Cortex of kidney (tissue), 1 donor: ENCODE data around the gene TAF3.

ENCODE experiments used
- DNase-seq: peaks from one replicate; lab custom pipeline; 2025; lab: John Stamatoyannopoulos, UW

TAF3 gene

GRCh38 chr10:8034466-8035005 lies 216.2 kb downstream of the TAF3 start:
- DNase-seq, result no peak

- no peak for DNase-seq
Observed at GRCh38 chr10:8035006-8035640, 216.8 kb downstream of the TAF3 start.

DNA sequence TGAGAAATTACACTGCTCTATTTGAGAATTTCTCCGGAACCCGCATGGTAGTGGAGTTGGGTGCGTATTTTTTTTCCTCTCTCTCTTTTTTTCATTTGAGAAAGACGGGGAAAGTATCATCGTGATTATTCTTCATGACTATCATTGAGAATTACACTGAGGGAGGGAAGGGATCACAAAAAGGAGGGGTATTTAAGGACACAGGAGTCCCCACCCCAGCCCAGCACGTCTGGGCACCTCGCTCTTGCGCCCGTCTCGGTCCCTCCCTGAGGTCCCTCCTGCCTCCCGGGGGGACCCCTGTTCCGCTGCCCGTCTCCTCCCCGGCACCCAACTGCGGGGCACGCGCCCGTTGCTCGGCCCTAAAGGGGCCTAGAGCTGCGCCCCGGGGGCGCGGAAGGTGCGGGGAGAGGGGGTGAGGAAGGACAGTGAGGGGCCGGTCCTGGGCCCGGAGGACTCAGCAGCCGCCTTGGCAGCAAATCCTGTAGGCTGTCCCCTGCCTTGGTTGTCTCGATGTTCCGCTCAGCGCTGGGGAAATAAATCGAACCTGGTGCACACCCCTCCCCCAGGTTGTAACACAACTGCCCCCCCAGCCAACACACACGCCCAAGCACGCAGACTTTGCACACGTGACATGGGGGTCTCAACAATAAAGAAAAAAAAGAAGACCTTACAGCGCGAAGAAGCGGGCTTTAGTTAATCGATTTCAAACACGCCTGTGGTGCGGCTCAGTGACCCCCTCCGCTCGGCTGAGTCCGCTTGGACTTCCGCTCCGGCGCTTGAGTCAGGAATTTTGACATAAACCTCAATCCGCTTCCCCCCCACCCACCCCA lies 217.6 kb downstream of the TAF3 start:
- no peak for DNase-seq

- DNase-seq, result no peak
Observed at GRCh38 chr10:8036506-8037198, 218.3 kb downstream of the TAF3 start.

DNA sequence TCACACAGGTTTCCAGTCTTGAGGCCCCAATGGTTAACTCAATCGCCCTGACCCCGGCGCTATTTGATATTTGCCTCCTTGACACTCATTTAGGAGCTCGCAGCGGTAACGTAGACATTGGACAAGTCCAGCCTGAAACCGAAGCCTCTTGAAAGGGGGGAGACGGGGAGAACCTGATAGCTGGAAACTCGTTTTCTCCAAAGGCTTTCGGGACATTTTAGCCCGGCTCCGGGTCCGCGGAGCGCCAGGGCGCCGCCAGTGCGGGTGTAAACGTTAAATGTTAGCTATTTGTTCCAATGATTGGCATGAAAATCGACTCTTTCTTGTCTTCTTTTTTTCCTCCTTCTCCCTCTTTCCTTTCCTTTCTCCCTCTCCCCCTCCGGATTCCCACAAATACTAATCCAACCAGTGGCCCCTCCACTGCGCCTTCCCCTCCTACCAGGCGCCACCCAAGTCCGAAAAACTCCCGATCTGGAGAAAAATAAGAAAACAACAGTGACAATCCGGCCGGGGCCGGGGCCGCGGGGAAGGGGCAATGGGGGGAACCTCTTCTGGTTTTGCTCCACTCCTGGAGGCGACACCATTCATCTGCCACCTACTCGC lies 219.0 kb downstream of the TAF3 start:
- DNase-seq, result no peak

DNA sequence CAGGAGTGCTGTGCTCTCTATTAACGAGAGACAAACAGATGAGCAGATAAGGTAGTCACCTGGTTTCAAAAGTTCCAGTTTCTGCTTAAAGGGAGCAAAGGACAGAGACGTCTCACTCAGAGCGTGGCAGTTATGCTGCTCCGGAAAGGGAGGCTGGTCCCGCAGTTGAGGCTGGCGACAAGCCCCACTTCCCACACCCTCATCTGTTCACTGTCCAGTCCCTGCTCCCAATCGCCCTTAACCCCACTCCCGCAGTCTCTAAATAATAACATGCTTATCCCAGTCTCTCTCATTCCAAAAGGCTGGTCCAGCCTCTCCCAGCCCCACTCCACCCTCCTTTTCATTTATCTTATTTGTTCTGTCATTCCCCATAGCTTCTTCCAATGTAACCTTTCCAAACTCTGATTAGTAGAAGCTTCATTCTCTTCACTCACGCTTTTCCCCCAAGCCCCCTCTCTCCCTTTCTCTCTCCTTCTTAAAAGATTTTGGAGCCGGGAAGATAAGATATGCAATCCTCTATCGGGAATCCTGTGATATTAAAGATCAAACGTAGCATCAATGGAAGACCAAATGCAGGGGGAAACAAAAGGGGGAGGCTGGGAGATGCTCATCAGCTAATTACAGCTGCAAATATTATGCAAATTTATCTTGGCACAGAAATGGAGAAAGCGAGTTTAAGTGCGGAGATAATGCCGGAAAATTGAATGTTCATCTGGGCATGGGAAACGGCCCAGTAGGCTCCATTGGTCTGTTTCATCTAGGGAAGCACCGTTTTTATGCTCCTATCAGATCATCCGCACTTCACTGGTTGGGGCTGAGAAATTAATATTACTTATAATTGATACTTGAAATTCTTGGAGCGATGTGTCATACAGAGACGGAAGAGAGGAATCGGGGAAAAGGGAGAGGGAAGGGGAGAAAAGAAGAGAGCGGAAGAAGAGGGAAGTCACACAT lies 219.9 kb downstream of the TAF3 start:
- no peak for DNase-seq

- DNase-seq, result no peak
Observed at GRCh38 chr10:8039321-8039881, 221.1 kb downstream of the TAF3 start.

- no peak for DNase-seq
Observed at GRCh38 chr10:8040651-8041050, 222.3 kb downstream of the TAF3 start.

DNA sequence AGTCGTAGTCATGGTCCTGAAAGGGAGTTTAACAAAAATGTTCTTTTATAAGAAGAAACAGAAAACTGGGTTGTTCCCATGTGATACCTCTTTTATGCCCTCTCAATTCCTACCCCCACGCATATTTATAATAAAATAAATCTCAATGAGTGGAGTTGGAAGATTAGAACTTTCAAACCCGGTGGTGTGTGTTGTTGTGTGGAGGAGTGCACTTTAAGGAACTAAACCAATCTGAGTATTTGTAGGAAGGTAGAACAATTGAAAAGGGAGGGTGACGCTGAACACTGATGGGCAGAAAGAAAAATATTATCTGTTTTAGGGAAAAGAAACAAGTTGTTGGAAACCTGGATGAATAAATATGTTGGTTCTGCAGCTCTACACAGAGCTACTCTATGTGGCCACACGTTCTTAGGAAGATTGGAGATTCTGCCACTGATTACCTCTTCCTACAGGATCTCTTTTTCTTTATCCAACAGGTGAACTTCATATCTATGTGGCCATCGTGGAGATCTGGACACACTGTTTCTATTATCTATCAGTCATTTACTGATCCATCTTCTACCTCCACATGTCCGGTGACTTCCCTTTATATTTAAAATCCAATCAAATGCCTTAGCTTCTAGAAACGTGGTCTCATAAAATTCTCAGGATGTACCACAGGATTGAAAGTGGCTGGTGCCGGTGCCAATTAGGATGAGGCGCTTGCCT lies 223.1 kb downstream of the TAF3 start:
- DNase-seq, result no peak

- no peak for DNase-seq
Observed at GRCh38 chr10:8041992-8042720, 223.9 kb downstream of the TAF3 start.

DNA sequence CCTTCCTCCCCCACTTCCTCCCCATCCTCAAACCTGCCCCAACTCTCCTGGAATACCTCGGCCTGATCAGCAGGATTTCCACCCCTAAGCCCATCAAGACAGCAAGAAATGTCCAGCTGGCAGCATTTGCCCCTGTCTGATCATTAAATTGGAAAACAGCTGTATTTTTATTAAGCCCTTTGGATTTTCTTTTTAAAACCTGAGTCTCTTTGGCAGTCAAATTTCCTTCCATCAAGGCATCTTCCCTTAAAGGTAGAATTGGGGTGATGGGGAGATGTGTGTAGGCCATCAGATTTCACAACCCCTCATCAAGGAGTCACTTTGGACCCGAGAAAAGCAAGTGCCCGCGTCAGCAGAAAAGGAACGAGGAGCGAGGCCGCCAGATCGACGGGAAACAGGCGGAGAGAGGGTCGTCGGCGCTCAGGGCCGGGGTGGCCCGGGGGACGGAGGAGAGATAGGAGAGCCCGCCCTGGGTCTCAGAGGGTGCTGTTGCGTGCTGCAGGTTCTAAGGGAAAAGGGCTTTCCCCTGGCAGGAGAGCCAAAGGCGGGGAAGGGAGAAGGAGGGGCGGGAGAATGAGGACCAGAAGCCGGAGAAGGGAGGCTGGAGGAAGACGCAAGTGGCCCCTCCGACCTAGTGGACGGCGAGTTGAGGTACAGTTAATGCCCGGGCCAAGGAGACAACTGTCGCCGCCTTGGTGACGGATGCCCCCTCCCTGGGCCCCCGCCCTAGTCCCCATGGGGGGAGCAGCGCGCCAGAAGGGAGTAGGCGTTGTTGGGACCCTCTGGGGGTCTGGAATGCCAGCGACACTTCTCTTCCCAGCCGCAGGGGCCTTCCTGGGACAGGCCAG lies 224.6 kb downstream of the TAF3 start:
- no peak for DNase-seq

DNA sequence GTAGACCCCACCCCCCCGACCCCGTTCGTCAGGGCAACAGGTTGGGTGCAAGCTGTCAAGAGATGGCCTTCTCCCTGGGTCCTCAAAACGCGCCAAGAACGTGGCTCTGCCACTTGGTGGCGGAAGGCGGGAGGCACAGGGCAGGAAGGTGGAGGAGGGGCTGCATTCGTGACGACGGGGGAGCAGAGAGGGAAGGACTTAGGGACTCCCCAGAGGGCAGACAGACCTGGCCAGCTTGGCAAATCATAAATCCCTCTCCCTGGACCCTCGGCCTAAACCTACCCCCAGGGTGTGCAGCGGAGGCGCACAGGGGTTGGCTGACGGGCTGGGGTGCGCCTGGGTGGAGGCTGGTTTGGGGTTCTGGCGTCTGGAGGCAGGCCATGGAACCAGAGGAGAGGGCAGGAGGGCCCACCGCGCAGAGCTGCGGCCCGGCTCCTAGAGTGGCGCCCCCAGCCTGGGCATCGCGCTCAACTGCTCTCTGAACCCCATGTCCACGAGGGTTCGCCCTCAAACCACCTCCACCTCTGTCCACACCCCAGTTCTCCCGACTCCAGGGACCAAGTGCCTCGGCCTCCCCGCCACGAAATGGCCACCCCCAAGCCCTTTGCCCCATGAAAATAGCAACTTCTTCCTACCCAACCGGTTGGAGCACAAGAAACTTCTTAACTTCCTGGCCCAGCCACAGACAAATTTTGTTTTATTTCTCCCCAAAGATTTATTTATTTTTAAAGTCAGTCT lies 225.4 kb downstream of the TAF3 start:
- DNase-seq, result no peak

DNA sequence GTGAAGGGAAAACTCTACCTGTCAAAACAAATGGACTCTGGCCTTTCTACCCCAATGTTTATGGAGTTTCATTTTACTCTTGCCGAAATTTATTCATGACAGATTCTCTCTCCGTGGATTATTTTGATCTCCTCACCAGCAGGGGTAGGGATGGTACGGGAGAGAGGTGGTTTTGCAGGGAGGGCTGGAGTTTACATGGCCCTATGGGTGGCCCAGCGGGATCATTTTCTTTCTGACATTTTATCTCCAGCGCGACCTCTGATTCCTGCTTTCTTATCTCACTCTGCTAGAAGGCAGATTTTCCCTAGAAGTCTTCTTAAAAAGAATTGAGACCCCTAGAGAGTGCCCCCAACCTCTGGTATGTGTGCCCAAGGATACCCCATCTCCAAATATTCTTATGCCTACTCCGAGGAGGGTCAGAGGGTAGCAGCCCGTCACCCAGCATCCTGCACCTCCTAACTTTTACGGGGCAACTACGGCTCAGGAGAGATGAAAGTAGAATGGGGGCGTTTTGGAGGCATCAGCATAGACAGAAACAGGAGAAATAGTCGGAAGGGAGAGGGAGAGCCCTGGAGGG lies 226.1 kb downstream of the TAF3 start:
- no peak for DNase-seq

DNA sequence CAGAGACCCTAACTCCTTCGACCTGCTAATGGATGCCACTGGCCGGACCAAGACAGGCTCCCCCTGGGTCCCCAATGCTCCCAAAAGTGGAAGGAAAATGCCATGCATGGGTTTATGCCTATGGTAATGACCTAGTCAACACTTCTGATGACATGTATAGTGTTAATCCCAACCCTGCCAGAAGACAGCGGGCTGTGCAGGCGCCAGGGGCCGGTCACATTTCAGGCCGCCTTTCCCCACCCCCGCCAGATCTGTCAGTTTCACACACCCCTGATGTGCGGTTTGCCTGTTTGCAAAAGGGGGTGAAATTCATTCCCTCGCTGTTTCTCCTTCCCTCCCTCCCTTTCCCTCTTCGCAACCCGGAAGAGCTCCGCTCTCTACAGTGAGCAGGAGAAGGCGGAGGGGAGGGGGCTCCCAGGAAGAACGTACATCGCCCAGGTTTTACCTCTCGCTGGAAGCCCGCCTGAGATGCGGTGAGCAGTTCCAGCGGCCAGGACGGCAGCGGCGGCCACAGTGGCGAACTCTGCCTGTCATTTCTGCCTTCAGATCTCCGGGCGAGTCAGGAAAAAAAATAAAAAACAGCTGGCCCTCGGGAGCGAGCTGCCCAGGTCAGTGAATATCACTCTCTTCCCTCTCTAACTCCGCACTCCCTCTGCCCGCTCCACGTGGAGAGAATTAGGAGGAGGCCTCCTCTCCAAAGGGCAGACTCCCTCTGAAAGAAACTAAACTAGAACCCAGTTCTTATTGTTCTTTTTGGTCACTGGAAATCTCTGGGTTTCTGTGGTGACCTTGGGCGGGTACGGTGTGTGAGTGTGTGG lies 226.8 kb downstream of the TAF3 start:
- no peak for DNase-seq

GRCh38 chr10:8045726-8046494 lies 227.6 kb downstream of the TAF3 start:
- DNase-seq, result no peak
